SK-N-MC (cell line): ENCODE measurements around the gene POLG.

Experiments used
- DNase-seq: peaks from one replicate; pipeline ENCODE4 v3.0.0-alpha.2; 2011; ENCODE audit warnings: low read depth, low spot score
- H3K27ac ChIP-seq: fragments of 200-600 bp; sonication (generic); 2 replicates; pipeline ENCODE4 v1.5.1; 2016; ENCODE audit warnings: mixed run types
- H3K36me3 ChIP-seq: fragments of 200-600 bp; sonication (generic); 2 replicates; pipeline ENCODE4 v1.6.1; 2017; ENCODE audit warnings: antibody characterized with exemption, low read length, mixed read lengths; ENCODE audit not compliant: insufficient read depth
- H3K4me3 ChIP-seq: fragments of 200-600 bp; sonication (generic); 2 replicates; pipeline ENCODE4 v1.5.1; 2016
- H3K9ac ChIP-seq: fragments of 200-600 bp; sonication (generic); 2 replicates; pipeline ENCODE4 v1.8.0; 2017; ENCODE audit warnings: mixed run types, mixed read lengths; ENCODE audit not compliant: insufficient read length
- H3K9me3 ChIP-seq: fragments of 200-600 bp; sonication (generic); 2 replicates; pipeline ENCODE4 v1.6.1; 2017; ENCODE audit warnings: low read depth, mild to moderate bottlenecking, antibody characterized with exemption, low read length, moderate library complexity, mixed read lengths
- EZH2 ChIP-seq: fragments of 200-600 bp; sonication (generic); IDR thresholded peaks from one replicate; pipeline ENCODE4 v1.6.1; 2017; ENCODE audit warnings: antibody characterized with exemption
- FOXP2 ChIP-seq: optimal IDR thresholded peaks from 2 replicates; pipeline ENCODE3; 2011; ENCODE audit warnings: mild to moderate bottlenecking, moderate library complexity; ENCODE audit not compliant: insufficient read depth; ENCODE audit errors: extremely low read length, control extremely low read depth
- POLR2AphosphoS5 ChIP-seq: IDR thresholded peaks from 2 replicates; pipeline ENCODE4 v1.6.1; 2012; ENCODE audit warnings: mild to moderate bottlenecking, low read depth, low read length, borderline replicate concordance

POLG gene

DNA sequence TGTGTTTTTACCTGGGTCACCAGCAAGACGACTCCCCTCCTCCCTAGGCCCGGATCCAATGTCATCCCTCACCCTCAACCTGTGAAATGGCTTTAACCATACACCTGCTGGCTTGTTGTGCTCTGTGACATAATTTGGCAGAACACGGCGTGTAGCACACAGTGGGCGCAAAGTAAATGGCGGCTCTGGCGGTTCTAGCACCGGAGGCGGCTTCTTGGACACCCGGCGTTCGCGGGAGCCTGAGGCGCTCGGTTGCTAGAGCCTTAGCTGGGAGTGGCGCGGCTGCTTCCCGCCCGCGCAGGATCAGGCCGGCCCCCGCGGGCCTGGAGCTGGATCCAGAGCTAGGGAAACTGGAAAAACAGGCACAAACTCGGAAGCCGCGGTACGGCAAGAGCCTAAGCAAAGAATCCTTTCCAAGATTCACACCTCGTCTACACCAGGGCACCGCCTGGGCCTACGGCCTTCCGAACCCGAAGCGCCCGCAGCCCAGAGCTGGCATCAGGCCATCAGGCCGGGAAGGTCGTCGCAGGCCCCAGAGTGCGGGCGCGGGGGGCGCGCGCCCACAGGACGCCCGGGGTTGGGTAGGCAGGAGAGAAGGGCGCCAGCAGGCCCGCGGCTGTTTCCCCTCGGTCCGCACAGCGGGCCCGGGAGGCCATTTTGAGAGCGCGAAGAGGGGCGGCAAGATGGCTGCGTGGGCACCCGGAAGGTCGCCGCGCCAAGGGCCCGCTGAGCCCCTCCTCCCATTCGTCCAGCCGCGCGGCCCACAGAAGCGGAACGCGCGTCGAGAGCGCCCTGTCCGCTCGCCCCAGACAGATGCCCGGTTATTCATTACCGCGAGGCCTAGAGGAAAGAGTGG, 43.9 kb upstream of the POLG start:
- TF ChIP-seq POLR2AphosphoS5 (no peak), FOXP2 (no peak), EZH2 (no peak)
- no peak overlapping the region for H3K9ac ChIP-seq
- H3K9me3 ChIP-seq, result no peaks in the 10 kb centered on the region
- no peak overlapping the region for H3K4me3 ChIP-seq
- no peak for DNase-seq
- no peak overlapping the region for H3K27ac ChIP-seq
- H3K36me3 ChIP-seq, result peaks cover 88% of the 10 kb centered on the region

DNA sequence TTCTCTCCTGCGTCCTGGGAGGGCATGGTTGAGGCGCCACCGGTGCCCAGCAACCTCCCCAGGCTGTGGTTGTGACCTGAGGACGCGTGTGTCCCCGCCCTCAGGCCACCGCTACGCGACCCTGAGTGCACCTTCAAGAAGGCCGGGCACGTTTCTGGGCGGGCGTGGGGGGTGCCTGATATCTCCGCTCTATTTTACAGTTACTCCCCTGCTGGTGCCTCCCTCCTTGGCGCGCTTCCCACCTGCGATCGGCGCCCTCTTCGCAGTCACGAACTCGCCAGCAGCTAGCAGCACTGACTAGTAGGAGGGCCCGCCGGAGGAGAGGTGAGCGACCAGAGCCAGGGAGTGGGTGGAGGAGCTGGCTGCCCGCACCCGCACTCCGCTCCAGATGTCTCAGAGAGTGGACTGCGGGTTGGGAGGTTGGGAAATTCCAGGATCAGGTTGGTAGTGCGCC, 43.2 kb upstream of the POLG start:
- no peak for DNase-seq
- H3K4me3 ChIP-seq, result no peak overlapping the region
- TF ChIP-seq FOXP2 (no peak), EZH2 (no peak), POLR2AphosphoS5 (no peak)
- H3K9ac ChIP-seq, result no peak overlapping the region
- H3K9me3 ChIP-seq, result no peaks in the 10 kb centered on the region
- H3K36me3 ChIP-seq, result peaks cover 88% of the 10 kb centered on the region
- H3K27ac ChIP-seq, result no peak overlapping the region

DNA sequence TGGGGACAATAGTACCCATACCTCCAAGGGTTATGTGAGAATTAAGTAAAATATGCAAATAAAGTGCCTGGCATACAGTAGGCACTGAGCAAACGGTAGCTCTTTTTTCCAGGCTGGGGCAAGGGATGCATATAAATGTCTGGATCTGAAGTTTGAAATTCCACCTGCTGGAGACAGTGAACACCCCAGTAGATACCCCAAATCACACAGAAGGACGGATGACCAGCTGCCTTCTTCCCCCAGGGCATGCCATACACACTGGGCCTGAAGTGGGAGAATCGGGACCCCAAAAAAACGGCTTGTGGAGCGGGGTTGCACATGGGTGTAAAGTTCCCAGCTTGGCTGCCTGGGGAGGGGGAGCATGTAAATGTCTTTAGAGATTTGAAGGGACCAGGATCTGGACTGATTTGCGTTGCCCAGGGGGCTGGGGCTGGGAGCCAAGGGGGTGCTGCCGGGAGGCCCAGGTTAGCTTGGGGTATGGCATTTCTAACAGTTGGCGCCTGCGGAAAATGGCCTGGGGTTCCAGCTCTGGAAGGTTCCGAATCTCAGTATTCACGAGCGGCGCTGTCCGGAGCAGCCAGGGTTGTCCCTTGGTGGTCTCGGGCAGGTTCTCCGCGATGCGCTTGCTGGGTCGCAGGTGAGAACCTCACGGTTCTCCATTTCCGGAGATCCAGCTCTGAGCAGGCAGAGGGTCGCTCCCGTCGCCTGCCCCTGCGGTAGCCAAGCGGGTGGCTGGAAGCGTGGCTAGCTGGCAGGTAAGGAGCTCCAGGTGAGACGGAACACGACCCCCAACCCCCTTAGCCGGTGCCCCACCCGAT, 42.6 kb upstream of the POLG start:
- H3K9me3 ChIP-seq, result no peaks in the 10 kb centered on the region
- TF ChIP-seq POLR2AphosphoS5 (no peak), FOXP2 (no peak), EZH2 (no peak)
- H3K27ac ChIP-seq, result no peak overlapping the region
- DNase-seq, result no peak
- H3K36me3 ChIP-seq, result peaks cover 88% of the 10 kb centered on the region
- no peak overlapping the region for H3K4me3 ChIP-seq
- H3K9ac ChIP-seq, result no peak overlapping the region

DNA sequence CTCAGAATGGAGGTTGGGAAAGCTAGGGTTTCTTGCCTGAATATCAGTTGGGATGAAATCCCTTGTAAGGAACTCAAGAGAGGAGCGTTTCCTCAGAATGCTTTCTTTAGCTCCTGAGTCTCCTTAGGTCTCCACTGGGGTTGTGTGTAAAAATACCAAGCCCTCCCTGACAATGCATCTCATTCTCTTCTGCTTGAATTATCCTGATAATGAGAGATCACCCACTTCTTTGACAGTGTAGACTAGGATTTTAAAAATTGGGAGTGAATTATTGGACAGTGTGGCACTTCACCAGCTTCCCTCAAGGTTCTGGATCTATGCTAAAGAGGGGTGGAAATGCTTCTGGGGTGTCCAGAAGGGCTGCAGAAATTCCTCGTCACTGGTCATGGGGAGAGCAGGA, 41.8 kb upstream of the POLG start:
- peak overlapping the region; percentile 36; the same call in 1 of the 2 replicates for H3K27ac ChIP-seq
- DNase-seq, result no peak
- H3K36me3 ChIP-seq, result peaks cover 85% of the 10 kb centered on the region
- TF ChIP-seq FOXP2 (no peak), EZH2 (no peak), POLR2AphosphoS5 (no peak)
- H3K9ac ChIP-seq, result no peak overlapping the region
- H3K9me3 ChIP-seq, result no peaks in the 10 kb centered on the region
- H3K4me3 ChIP-seq, result no peak overlapping the region

DNA sequence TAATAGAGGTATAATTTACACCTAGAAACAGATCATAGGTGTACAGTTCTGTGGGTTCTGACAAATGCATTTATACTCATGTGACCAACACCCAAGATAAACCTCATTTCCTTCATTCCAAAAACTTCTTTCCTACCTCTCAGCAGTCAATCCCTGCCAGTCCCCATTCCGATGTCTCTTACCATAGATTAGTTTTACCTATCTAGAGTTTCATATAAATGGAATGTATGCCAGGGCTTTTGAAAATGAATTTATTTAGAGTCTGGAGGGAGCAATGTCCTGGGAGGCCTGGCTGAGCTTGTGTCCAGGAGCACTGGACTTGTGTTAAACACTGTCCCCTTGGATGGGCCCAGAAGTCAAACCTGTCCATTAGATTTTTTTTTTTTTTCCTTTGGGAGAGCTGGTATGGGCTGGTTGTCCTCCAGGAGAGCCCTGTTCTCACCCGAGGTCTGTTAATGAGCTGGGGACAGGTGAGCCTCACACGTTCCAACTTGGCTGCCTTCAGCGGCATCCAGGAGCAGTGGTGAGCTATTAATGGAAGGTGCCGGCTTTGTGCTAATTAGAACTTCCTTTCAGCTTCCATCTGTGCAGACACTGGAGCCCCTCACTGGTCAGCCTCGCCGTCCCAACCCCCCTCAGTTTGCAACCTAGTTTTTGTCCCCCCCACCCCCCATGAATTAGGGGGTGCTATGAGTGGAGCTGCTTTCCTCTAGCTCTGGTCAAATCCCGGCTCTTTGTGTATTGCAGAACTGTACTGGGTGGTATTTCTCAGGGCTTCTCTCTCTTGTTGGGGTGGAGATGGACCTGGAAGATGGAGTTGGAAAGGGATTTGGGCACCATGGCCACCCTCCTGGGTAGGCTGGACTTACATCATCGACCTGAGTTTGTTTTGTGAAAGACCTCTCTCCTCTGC, 40.7 kb upstream of the POLG start:
- TF ChIP-seq POLR2AphosphoS5, result no peak
- no peak for TF ChIP-seq FOXP2
- TF ChIP-seq EZH2, result no peak
- no peak overlapping the region for H3K27ac ChIP-seq
- H3K9me3 ChIP-seq, result no peaks in the 10 kb centered on the region
- H3K9ac ChIP-seq, result no peak overlapping the region
- H3K36me3 ChIP-seq, result peaks cover 83% of the 10 kb centered on the region
- DNase-seq, result no peak
- H3K4me3 ChIP-seq, result no peak overlapping the region

DNA sequence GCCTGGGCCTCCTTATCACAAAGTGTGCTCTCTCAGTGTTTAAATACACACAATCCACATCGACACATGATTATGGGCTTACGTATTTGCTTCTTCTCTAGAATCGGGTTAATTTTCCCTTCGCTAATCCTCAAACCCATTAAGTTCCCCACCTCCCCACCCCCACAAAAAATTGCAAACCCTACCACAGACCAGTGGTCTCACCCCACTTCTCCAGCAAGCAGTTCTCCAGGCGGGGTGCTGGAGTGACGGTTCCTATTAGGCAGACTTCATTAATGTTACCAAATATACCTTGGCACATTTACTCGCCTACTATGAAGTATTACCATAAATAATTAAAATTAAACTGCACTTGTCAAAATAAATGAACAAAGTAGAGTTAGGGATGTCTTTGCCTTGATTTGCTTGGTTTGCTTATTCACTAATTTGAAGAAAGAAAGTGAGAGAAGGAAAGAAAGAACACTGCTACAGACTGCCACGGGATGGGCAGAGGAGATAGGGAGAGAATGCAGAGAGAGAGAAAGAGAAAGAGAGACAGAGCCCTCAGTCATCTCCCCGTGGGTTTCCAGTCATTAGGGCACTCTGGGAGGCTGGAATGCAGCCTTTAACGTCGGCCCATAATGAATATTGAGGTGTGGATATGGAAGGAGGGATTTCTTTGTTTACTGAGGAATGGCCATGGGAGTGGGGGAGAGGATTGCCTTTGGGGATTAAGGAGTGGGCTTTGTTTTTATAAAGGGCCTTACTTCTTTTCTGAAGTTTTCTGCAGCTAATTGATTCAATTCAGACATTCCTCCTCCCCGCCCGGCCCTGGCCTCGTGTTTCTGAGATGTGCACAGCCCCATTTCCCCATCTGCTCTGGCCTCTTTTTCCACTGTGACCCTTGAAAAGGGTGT, 39.7 kb upstream of the POLG start:
- peak overlapping the region; percentile 4; the same call in 1 of the 2 replicates for H3K27ac ChIP-seq
- H3K9ac ChIP-seq, result no peak overlapping the region
- DNase-seq, result no peak
- no peak for TF ChIP-seq POLR2AphosphoS5
- no peak for TF ChIP-seq EZH2
- no peak for TF ChIP-seq FOXP2
- peaks cover 83% of the 10 kb centered on the region for H3K36me3 ChIP-seq
- H3K9me3 ChIP-seq, result no peaks in the 10 kb centered on the region
- no peak overlapping the region for H3K4me3 ChIP-seq
